HepG2 (cell line): ENCODE data around the gene CKLF. TPM values are rescaled to one million over a fixed set of nuclear protein-coding genes. Genes with fewer than 3 reads are reported as not detected.

ENCODE experiments used
- ATAC-seq: fragments of 200-7000 bp; cut with Tn5 transposase; 3 replicates; pipeline ENCODE4 v1.9.1; 2020; ENCODE audit warnings: mild to moderate bottlenecking, moderate library complexity
- BruUV-seq: library from RNA; stranded (reverse); fragments of 400-500 nt; replicated peaks from 2 replicates; lab custom pipeline; 2021; lab: Mats Ljungman, UMichigan
- CTCF ChIA-PET: fragments of 300-600 bp; formaldehyde crosslinking; extraction: SDS; loops from one replicate; lab custom pipeline; 2021; ENCODE audit warnings: low total read pairs, inconsistent platforms, low intra/inter-chr PET ratio; lab: Yijun Ruan, JAX
- POLR2A ChIA-PET: fragments of 350-600 bp; sonication (Branson Sonifier 250); formaldehyde crosslinking; loops from one replicate; lab custom pipeline; 2020; ENCODE audit warnings: antibody characterized with exemption, inconsistent platforms; lab: Yijun Ruan, JAX
- DNase-seq: peaks from one replicate; pipeline ENCODE4 v3.0.0-alpha.2; 2015; ENCODE audit warnings: low spot score
- FAIRE-seq: peaks from 3 replicates; lab custom pipeline; 2011; peaks lifted over from hg19 to GRCh38; lab: Jason Lieb, UNC
- H2AFZ ChIP-seq: one replicate; pipeline ENCODE4 v1.6.1; 2011; ENCODE audit warnings: low read length, inconsistent platforms
- H3K27ac ChIP-seq: fragments of 300-600 bp; 3 replicates; pipeline ENCODE4 v1.8.0; 2011; ENCODE audit warnings: mixed run types, mild to moderate bottlenecking, mixed read lengths, low read length, inconsistent platforms; ENCODE audit not compliant: insufficient read depth; ENCODE audit errors: extremely low read length
- H3K27me3 ChIP-seq, 2 experiments: fragments of 200-600 bp in 1 of 2; 2 replicates in 1 of 2; 3 replicates in 1 of 2; pipeline versions ENCODE4 v1.6.0 to v1.8.0; 2011; ENCODE audit warnings: low read length in 2 of 2, mild to moderate bottlenecking in 2 of 2, moderate library complexity in 2 of 2, inconsistent platforms in 1 of 2; ENCODE audit not compliant: insufficient read depth in 2 of 2, control insufficient read depth in 1 of 2
- H3K36me3 ChIP-seq, 2 experiments: fragments of 200-600 bp in 1 of 2; replicated peaks in 1 of 2; 2 replicates in 1 of 2; 3 replicates in 1 of 2; pipeline versions ENCODE4 v1.5.1 to v1.8.0; 2011; ENCODE audit warnings: low read length in 2 of 2, inconsistent platforms in 1 of 2; ENCODE audit not compliant: insufficient read depth in 2 of 2, control insufficient read depth in 1 of 2
- H3K4me1 ChIP-seq: 2 replicates; pipeline ENCODE4 v1.5.1; 2012; ENCODE audit warnings: low read length, inconsistent platforms; ENCODE audit not compliant: insufficient read depth
- H3K4me2 ChIP-seq: 2 replicates; pipeline ENCODE4 v1.6.0; 2011; ENCODE audit warnings: low read depth, low read length, inconsistent platforms
- H3K4me3 ChIP-seq, 3 experiments: fragments of 200-600 bp in 1 of 3; sonication (generic), shearing (Covaris generic) in 1 of 3; replicated peaks in 1 of 3; 2 replicates each; pipeline ENCODE4 v1.5.1; 2011 to 2016; ENCODE audit warnings: low read length in 3 of 3, inconsistent platforms in 2 of 3, low read depth in 2 of 3, mild to moderate bottlenecking in 2 of 3, control low read depth in 1 of 3, mixed read lengths in 1 of 3; ENCODE audit not compliant: insufficient read depth in 1 of 3
- H3K79me2 ChIP-seq: one replicate; pipeline ENCODE4 v1.6.1; 2011; ENCODE audit warnings: low read length, inconsistent platforms; ENCODE audit not compliant: insufficient read depth
- H3K9ac ChIP-seq: 2 replicates; pipeline ENCODE4 v1.6.0; 2011; ENCODE audit warnings: mild to moderate bottlenecking, low read depth, low read length, inconsistent platforms; ENCODE audit not compliant: insufficient read depth
- H3K9me3 ChIP-seq: 2 replicates; pipeline ENCODE4 v1.5.1; 2012; ENCODE audit warnings: mild to moderate bottlenecking, low read length
- H4K20me1 ChIP-seq: 2 replicates; pipeline ENCODE4 v1.6.0; 2011; ENCODE audit warnings: inconsistent platforms, mild to moderate bottlenecking, low read length, moderate library complexity; ENCODE audit not compliant: insufficient read depth
- FOSL2 ChIP-seq: sonication (generic); formaldehyde crosslinking; IDR thresholded peaks from 2 replicates; pipeline ENCODE4 v1.4.0; 2020; ENCODE audit warnings: missing genetic modification reagents
- GABPB1 ChIP-seq: IDR thresholded peaks from 2 replicates; pipeline ENCODE4 v1.6.1; 2016; ENCODE audit warnings: mild to moderate bottlenecking, missing genetic modification reagents, moderate library complexity, missing compliant biosample characterization
- NAIF1 ChIP-seq: sonication (generic); formaldehyde crosslinking; IDR thresholded peaks from 2 replicates; pipeline ENCODE4 v1.5.0; 2020; ENCODE audit warnings: mild to moderate bottlenecking, missing genetic modification reagents, borderline replicate concordance
- REXO4 ChIP-seq: sonication (generic); formaldehyde crosslinking; IDR thresholded peaks from 2 replicates; pipeline ENCODE4 v1.8.0; 2022; ENCODE audit warnings: missing genetic modification reagents, mild to moderate bottlenecking, borderline replicate concordance
- RXRB ChIP-seq: IDR thresholded peaks from 2 replicates; pipeline ENCODE4 v1.6.1; 2016; ENCODE audit warnings: borderline replicate concordance, missing genetic modification reagents, missing compliant biosample characterization
- TRIM24 ChIP-seq: sonication (generic); formaldehyde crosslinking; IDR thresholded peaks from 2 replicates; pipeline ENCODE4 v1.8.0; 2022; ENCODE audit warnings: mild to moderate bottlenecking, missing genetic modification reagents
- ZNF136 ChIP-seq: sonication (generic); formaldehyde crosslinking; IDR thresholded peaks from 2 replicates; pipeline ENCODE4 v1.8.1; 2022; ENCODE audit warnings: low read depth, mild to moderate bottlenecking, moderate library complexity, missing genetic modification reagents
- ZNF773 ChIP-seq: sonication (generic); formaldehyde crosslinking; IDR thresholded peaks from 2 replicates; pipeline ENCODE4 v1.4.0; 2020; ENCODE audit warnings: missing genetic modification reagents, borderline replicate concordance
- WGBS: methylation state at CpG from one replicate; pipeline ENCODE4 v1.1.6; 2017; ENCODE audit warnings: low lambda C conversion rate; 5-methylcytosine and 5-hydroxymethylcytosine counted together
- in situ Hi-C: cut with HindIII; loops from 2 replicates; pipeline ENCODE4 v1.10.0; 2017; ENCODE audit warnings: low pct_unique_long_range_greater_than_20kb; ENCODE audit not compliant: extremely low pct_ligation_motif_present
- intact Hi-C: fragments of 100-400 bp; cut with micrococcal nuclease; formaldehyde crosslinking; loops from one replicate; pipeline ENCODE4 v1.10.0; 2022; ENCODE audit not compliant: unreplicated experiment
- polyA plus RNA-seq, 8 experiments: library from polyadenylated mRNA; depleted of rRNA in 3 of 8; stranded (reverse) in 7 of 8; unstranded in 1 of 8; fragments of >200 nt; fragmentation: Illumina TruSeq in 4 of 8; extraction: Trizol in 4 of 8; gene quantifications; 2 replicates each; pipeline versions ENCODE4 v1.2.1 to v1.2.3, GENCODE V29; 2011 to 2016; ENCODE audit warnings: low read depth in 4 of 8, missing spikeins in 1 of 8, mixed read lengths in 1 of 8; ENCODE audit not compliant: insufficient read depth in 1 of 8
- total RNA-seq, 5 experiments: library from RNA; depleted of rRNA; stranded (reverse); fragments of >200 nt; fragmentation: Illumina TruSeq; extraction: Trizol; gene quantifications; 2 replicates each; pipeline ENCODE4 v1.2.3, GENCODE V29; 2016; ENCODE audit warnings: low read depth in 1 of 5
- TF ChIP-seq, protein P1 (sequence below): sonication (generic); formaldehyde crosslinking; IDR thresholded peaks from 2 replicates; pipeline ENCODE4 v1.4.0; 2020; ENCODE audit warnings: missing genetic modification reagents
- TF ChIP-seq, protein P2 (sequence below), 2 experiments: sonication (generic) in 1 of 2; formaldehyde crosslinking in 1 of 2; IDR thresholded peaks; 2 replicates each; pipeline versions ENCODE4 v1.6.1 to v1.9.0; 2014 to 2022; ENCODE audit warnings: antibody characterized with exemption in 1 of 2, borderline replicate concordance in 1 of 2, inconsistent platforms in 1 of 2, low read depth in 1 of 2, missing genetic modification reagents in 1 of 2

The CKLF gene
- total and polyA plus RNA-seq, 2 of the 13 experiments (the other 11 are each of a cell fraction or from before 2014, with no cell fraction given) = 120 to 167 TPM

DNA sequence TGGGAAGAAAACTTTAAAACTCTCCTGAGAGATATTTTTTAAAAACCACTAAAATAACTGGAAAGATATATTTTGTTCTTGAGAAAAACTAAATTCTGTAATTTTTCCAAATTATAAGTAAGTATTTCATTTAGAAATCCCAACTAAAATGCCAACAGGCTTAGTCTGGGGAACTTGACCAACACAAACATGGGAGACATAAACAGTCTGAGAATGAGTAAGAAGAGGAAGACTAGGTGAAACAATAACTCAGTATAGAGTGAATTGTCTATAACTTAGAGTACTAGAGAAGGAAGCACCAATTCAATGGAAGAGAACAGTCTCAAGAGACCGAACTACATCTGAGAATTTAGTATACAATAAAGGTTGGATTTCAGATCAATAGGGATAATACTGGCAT, 16.8 kb downstream of the CKLF start:
- H3K27ac ChIP-seq = no peak overlapping the region
- no TSS peak for BruUV-seq
- DNase-seq (no peak), FAIRE-seq (no peak), ATAC-seq (no peak)
- 98% methylated on average over 1 of the region's 1 CpG for WGBS
- H3K9ac ChIP-seq = no peak overlapping the region
- H3K36me3 ChIP-seq = peaks cover 5 to 7% of the 10 kb centered on the region in 2 experiments; a peak in 4 of 5 replicates
- CTCF ChIA-PET = no interaction called here
- no peaks in the 10 kb centered on the region for H3K9me3 ChIP-seq
- intact Hi-C loops = no loop called here
- H2AFZ ChIP-seq = no peak overlapping the region
- H3K4me1 ChIP-seq = no peaks in the 10 kb centered on the region
- H4K20me1 ChIP-seq = no peaks in the 10 kb centered on the region
- no peaks in the 10 kb centered on the region for H3K79me2 ChIP-seq
- in situ Hi-C loops = no loop called here
- H3K4me3 ChIP-seq = no peak overlapping the region
- H3K27me3 ChIP-seq = no peaks in the 10 kb centered on the region
- POLR2A ChIA-PET = interaction anchor here (1.9 kb wide), 1 partner anchor 17 kb away, joined by 6 read pairs; the partner anchor contains the start of gene CKLF
- H3K4me2 ChIP-seq = no peak overlapping the region
- TF ChIP-seq ZNF773 (CRISPR knock-in tag) (no peak), NAIF1 (no peak), TRIM24 (CRISPR knock-in tag) (no peak), REXO4 (no peak), GABPB1 (CRISPR knock-in tag) (no peak), RXRB (no peak), ZNF136 (no peak), FOSL2 (no peak)
- TF ChIP-seq, protein P1, sequence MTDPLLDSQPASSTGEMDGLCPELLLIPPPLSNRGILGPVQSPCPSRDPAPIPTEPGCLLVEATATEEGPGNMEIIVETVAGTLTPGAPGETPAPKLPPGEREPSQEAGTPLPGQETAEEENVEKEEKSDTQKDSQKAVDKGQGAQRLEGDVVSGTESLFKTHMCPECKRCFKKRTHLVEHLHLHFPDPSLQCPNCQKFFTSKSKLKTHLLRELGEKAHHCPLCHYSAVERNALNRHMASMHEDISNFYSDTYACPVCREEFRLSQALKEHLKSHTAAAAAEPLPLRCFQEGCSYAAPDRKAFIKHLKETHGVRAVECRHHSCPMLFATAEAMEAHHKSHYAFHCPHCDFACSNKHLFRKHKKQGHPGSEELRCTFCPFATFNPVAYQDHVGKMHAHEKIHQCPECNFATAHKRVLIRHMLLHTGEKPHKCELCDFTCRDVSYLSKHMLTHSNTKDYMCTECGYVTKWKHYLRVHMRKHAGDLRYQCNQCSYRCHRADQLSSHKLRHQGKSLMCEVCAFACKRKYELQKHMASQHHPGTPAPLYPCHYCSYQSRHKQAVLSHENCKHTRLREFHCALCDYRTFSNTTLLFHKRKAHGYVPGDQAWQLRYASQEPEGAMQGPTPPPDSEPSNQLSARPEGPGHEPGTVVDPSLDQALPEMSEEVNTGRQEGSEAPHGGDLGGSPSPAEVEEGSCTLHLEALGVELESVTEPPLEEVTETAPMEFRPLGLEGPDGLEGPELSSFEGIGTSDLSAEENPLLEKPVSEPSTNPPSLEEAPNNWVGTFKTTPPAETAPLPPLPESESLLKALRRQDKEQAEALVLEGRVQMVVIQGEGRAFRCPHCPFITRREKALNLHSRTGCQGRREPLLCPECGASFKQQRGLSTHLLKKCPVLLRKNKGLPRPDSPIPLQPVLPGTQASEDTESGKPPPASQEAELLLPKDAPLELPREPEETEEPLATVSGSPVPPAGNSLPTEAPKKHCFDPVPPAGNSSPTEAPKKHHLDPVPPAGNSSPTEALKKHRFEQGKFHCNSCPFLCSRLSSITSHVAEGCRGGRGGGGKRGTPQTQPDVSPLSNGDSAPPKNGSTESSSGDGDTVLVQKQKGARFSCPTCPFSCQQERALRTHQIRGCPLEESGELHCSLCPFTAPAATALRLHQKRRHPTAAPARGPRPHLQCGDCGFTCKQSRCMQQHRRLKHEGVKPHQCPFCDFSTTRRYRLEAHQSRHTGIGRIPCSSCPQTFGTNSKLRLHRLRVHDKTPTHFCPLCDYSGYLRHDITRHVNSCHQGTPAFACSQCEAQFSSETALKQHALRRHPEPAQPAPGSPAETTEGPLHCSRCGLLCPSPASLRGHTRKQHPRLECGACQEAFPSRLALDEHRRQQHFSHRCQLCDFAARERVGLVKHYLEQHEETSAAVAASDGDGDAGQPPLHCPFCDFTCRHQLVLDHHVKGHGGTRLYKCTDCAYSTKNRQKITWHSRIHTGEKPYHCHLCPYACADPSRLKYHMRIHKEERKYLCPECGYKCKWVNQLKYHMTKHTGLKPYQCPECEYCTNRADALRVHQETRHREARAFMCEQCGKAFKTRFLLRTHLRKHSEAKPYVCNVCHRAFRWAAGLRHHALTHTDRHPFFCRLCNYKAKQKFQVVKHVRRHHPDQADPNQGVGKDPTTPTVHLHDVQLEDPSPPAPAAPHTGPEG (CRISPR knock-in tag) = no peak
- TF ChIP-seq, protein P2, sequence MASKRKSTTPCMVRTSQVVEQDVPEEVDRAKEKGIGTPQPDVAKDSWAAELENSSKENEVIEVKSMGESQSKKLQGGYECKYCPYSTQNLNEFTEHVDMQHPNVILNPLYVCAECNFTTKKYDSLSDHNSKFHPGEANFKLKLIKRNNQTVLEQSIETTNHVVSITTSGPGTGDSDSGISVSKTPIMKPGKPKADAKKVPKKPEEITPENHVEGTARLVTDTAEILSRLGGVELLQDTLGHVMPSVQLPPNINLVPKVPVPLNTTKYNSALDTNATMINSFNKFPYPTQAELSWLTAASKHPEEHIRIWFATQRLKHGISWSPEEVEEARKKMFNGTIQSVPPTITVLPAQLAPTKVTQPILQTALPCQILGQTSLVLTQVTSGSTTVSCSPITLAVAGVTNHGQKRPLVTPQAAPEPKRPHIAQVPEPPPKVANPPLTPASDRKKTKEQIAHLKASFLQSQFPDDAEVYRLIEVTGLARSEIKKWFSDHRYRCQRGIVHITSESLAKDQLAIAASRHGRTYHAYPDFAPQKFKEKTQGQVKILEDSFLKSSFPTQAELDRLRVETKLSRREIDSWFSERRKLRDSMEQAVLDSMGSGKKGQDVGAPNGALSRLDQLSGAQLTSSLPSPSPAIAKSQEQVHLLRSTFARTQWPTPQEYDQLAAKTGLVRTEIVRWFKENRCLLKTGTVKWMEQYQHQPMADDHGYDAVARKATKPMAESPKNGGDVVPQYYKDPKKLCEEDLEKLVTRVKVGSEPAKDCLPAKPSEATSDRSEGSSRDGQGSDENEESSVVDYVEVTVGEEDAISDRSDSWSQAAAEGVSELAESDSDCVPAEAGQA (IDR thresholded peaks at IDR 0.05; ENCODE audit: low read depth) = no peak
- TF ChIP-seq, protein P2 (CRISPR knock-in tag; IDR thresholded peaks at IDR 0.05; ENCODE audit: borderline replicate concordance) = no peak
